ENCODE results near the gene PRKCSH.

- TF ChIP-seq CTCF (IDR thresholded peaks at IDR 0.05), result no peak
- TF ChIP-seq POLR2A (IDR thresholded peaks at IDR 0.05), result no peak
Observed at GRCh38 chr19:11450570-11451326, 15.3 kb downstream of the PRKCSH start.

All from esophagus squamous epithelium (tissue), 4 donors.